Measurements from ENCODE around the gene ALPI.

- TF ChIP-seq POLR2A (IDR thresholded peaks at IDR 0.05) = no peak
- TF ChIP-seq POLR2AphosphoS5 (IDR thresholded peaks at IDR 0.05) = no peak
These were observed 30.8 kb downstream of the ALPI start for GRCh38 chr2:232486558-232487384.
